Left ventricle myocardium inferior (tissue), 1 donor: Measurements from ENCODE around the gene PRAMEF1. TPM values are rescaled to one million over a fixed set of nuclear protein-coding genes. Genes with fewer than 3 reads are reported as not detected.
"Not testable (repeated sequence)": the region's sequence is repeated elsewhere in the genome, so short reads cannot be mapped to it uniquely, and the experiment has no call there.

Experiments used
- DNase-seq: peaks from one replicate; pipeline ENCODE4 v3.0.0-alpha.2; 2020
- H3K27ac ChIP-seq: fragments of 200-600 bp; replicated peaks from 2 replicates; pipeline ENCODE4 v1.8.0; 2021
- H3K27me3 ChIP-seq: fragments of 200-600 bp; 2 replicates; pipeline ENCODE4 v1.8.0; 2021; ENCODE audit warnings: low read depth
- H3K36me3 ChIP-seq: fragments of 200-600 bp; 2 replicates; pipeline ENCODE4 v1.8.0; 2021
- H3K4me1 ChIP-seq: fragments of 200-600 bp; 2 replicates; pipeline ENCODE4 v1.8.0; 2021
- H3K4me3 ChIP-seq: fragments of 200-600 bp; 2 replicates; pipeline ENCODE4 v1.8.0; 2021; ENCODE audit warnings: mild to moderate bottlenecking, moderate library complexity
- H3K9me3 ChIP-seq: fragments of 200-600 bp; replicated peaks from 2 replicates; pipeline ENCODE4 v1.8.0; 2021
- CTCF ChIP-seq: fragments of 200-600 bp; IDR thresholded peaks from 2 replicates; pipeline ENCODE4 v1.8.0; 2021; ENCODE audit warnings: antibody characterized with exemption, mild to moderate bottlenecking, borderline replicate concordance
- intact Hi-C: fragments of 100-400 bp; cut with micrococcal nuclease; formaldehyde crosslinking; loops from one replicate; pipeline ENCODE4 v1.11.0; 2022
- total RNA-seq: library from RNA; stranded (reverse); fragmentation: NEBNext Ultra II Directional; extraction: Animal tissue kit (Norgen Biotek cat#: 25700); gene quantifications from one replicate; pipeline ENCODE4 v1.2.1, GENCODE V29; 2021
- donor health status: DM: no; HTN: yes; CAD: no; lungs with severe emphysema.

PRAMEF1 gene
- total RNA-seq, 1 donor from 2014 or later = not detected

GRCh38 chr1:12798911-12799310 lies 7.7 kb downstream of the PRAMEF1 start:
- intact Hi-C loops = no loop called here
- DNase-seq = no peak
- H3K27me3 ChIP-seq = peaks cover 32% of the 10 kb centered on the region
- peaks cover 12% of the 10 kb centered on the region for H3K9me3 ChIP-seq
- no peak overlapping the region for H3K27ac ChIP-seq
- TF ChIP-seq CTCF = no peak
- H3K36me3 ChIP-seq = no peaks in the 10 kb centered on the region
- no peak overlapping the region for H3K4me3 ChIP-seq
- H3K4me1 ChIP-seq = no peaks in the 10 kb centered on the region

GRCh38 chr1:12799730-12800129 lies 8.5 kb downstream of the PRAMEF1 start:
- Histone ChIP-seq H3K27me3 (peaks cover 32% of the 10 kb centered on the region), H3K27ac (no peak overlapping the region), H3K36me3 (no peaks in the 10 kb centered on the region), H3K4me1 (no peaks in the 10 kb centered on the region), H3K4me3 (no peak overlapping the region), H3K9me3 (peaks cover 21% of the 10 kb centered on the region)
- no peak for DNase-seq
- intact Hi-C loops = no loop called here
- no peak for TF ChIP-seq CTCF

GRCh38 chr1:12809933-12810332 lies 18.7 kb downstream of the PRAMEF1 start:
- H3K36me3 ChIP-seq = no peaks in the 10 kb centered on the region
- peaks cover 59% of the 10 kb centered on the region for H3K27me3 ChIP-seq
- no peak for TF ChIP-seq CTCF
- H3K27ac ChIP-seq = no peak overlapping the region
- no peaks in the 10 kb centered on the region for H3K4me1 ChIP-seq
- H3K4me3 ChIP-seq = no peak overlapping the region
- H3K9me3 ChIP-seq = peaks cover 8% of the 10 kb centered on the region
- DNase-seq = no peak
- intact Hi-C loops = no loop called here

- Histone ChIP-seq H3K4me1 (no peaks in the 10 kb centered on the region), H3K36me3 (no peaks in the 10 kb centered on the region), H3K27me3 (peaks cover 54% of the 10 kb centered on the region), H3K9me3 (no peaks in the 10 kb centered on the region), H3K27ac (no peak overlapping the region), H3K4me3 (no peak overlapping the region)
- no peak for TF ChIP-seq CTCF
- intact Hi-C loops = no loop called here
- DNase-seq = no peak
Observed at GRCh38 chr1:12810691-12811408, 19.7 kb downstream of the PRAMEF1 start.

GRCh38 chr1:12811409-12811784 lies 20.2 kb downstream of the PRAMEF1 start:
- Histone ChIP-seq H3K27ac (no peak overlapping the region), H3K4me3 (no peak overlapping the region), H3K9me3 (no peaks in the 10 kb centered on the region), H3K36me3 (no peaks in the 10 kb centered on the region), H3K4me1 (no peaks in the 10 kb centered on the region), H3K27me3 (peaks cover 49% of the 10 kb centered on the region)
- TF ChIP-seq CTCF = no peak
- intact Hi-C loops = no loop called here
- DNase-seq = no peak

- H3K9me3 ChIP-seq, H3K27ac ChIP-seq, H3K4me1 ChIP-seq, H3K4me3 ChIP-seq, intact Hi-C loops, H3K36me3 ChIP-seq, DNase-seq: not testable (repeated sequence)
- H3K27me3 ChIP-seq = peaks cover 32% of the 10 kb centered on the region
Observed at GRCh38 chr1:12819061-12819460, 27.9 kb downstream of the PRAMEF1 start.

- H3K4me1 ChIP-seq, H3K4me3 ChIP-seq, H3K9me3 ChIP-seq, H3K36me3 ChIP-seq, intact Hi-C loops, H3K27ac ChIP-seq, H3K27me3 ChIP-seq, DNase-seq: not testable (repeated sequence)
Observed at GRCh38 chr1:12831310-12831709, 40.1 kb downstream of the PRAMEF1 start, which contains the start of gene PRAMEF11. PRAMEF11 (minus strand) TSS chr1:12831410; CDS start chr1:12828789, 2,621 bp downstream.

GRCh38 chr1:12833251-12833650 lies 42.1 kb downstream of the PRAMEF1 start:
- H3K36me3 ChIP-seq, H3K4me1 ChIP-seq, H3K4me3 ChIP-seq, H3K27ac ChIP-seq, intact Hi-C loops, DNase-seq, H3K9me3 ChIP-seq: not testable (repeated sequence)
- peaks cover 16% of the 10 kb centered on the region for H3K27me3 ChIP-seq
